Measurements from ENCODE around the gene ZIC5. TPM values are rescaled to one million over a fixed set of nuclear protein-coding genes. Genes with fewer than 3 reads are reported as not detected.

Gene ZIC5
- polyA plus RNA-seq (2013, experiment 1 of 2), result 25.6 TPM
- 25.2 TPM for polyA plus RNA-seq (2013, experiment 2 of 2)

DNA sequence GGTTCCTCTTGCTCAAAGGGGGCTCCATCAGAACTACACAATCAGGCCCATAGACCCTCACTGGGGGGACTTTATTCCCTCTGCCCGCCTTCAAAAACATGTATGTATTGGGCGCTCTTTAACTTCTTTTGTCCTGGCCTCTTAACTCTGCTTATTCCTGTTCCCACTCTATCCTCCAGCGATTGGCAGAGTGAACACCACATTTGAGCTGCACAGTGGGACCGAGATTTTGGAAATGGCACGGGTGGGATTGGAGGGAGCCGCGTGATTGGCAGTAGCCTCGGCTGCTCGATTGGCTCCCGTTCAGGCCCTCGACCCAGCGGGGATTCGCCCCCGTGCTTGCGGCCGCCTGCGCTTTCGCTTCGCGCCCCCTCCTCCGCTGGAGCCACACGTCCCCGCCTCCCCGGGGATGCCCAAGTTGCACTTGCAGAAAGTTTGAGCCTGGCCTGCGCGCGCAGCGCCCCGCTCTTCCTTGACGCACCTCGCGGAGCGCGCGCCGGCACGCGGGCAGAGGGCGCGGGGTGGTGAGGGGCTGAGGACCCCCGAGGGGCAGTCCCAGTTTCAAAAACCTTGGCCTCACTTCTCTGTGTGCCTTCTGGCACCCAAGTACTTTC lies at the start of gene ZIC5:
TSS of gene ZIC5 (minus strand) at position 192 of the 614 bp plus-strand sequence. CDS start at position 28, 164 bp downstream.
- peak within 1 kb of the TSS; percentile 97 for H3K4me3 ChIP-seq (ENCODE audit: low read length)
- WGBS, result under 1% methylated on average over 41 of the region's 41 CpGs

GRCh38 chr13:100019780-100020356 lies 48.3 kb upstream of the ZIC5 start:
- Histone ChIP-seq H3K9ac (ENCODE audit: low read depth, low read length) (no peak overlapping the region), H3K27me3 (ENCODE audit: insufficient read depth, low read length) (no peaks in the 10 kb centered on the region), H3K36me3 (ENCODE audit: insufficient read depth, low read length) (no peaks in the 10 kb centered on the region), H3K4me1 (ENCODE audit: insufficient read depth, low read length) (no peaks in the 10 kb centered on the region), H3K4me3 (ENCODE audit: low read length) (no peak overlapping the region), H3K27ac (ENCODE audit: low read depth, low read length) (no peak overlapping the region), H3K9me3 (ENCODE audit: insufficient read depth, low read depth, low read length) (no peaks in the 10 kb centered on the region)
- WGBS, result 89% methylated on average over 3 of the region's 3 CpGs

More for the DNA sequence above, at the start of gene ZIC5:
- H3K27me3 ChIP-seq (ENCODE audit: insufficient read depth, low read length), result peaks cover 66% of the 10 kb centered on the region
- H3K9me3 ChIP-seq (ENCODE audit: insufficient read depth, low read depth, low read length), result no peaks in the 10 kb centered on the region
- peaks cover 19% of the 10 kb centered on the region for H3K36me3 ChIP-seq (ENCODE audit: insufficient read depth, low read length)
- H3K9ac ChIP-seq (ENCODE audit: low read depth, low read length), result peak within 1 kb of the TSS; percentile 83
- peaks cover 52% of the 10 kb centered on the region for H3K4me1 ChIP-seq (ENCODE audit: insufficient read depth, low read length)
- H3K27ac ChIP-seq (ENCODE audit: low read depth, low read length), result peak within 1 kb of the TSS; percentile 82; the same call in 1 of the 2 replicates

GRCh38 chr13:100014621-100015020 lies 43.1 kb upstream of the ZIC5 start:
- Histone ChIP-seq H3K4me1 (ENCODE audit: insufficient read depth, low read length) (no peaks in the 10 kb centered on the region), H3K4me3 (ENCODE audit: low read length) (no peak overlapping the region), H3K9me3 (ENCODE audit: insufficient read depth, low read depth, low read length) (no peaks in the 10 kb centered on the region), H3K27ac (ENCODE audit: low read depth, low read length) (no peak overlapping the region), H3K27me3 (ENCODE audit: insufficient read depth, low read length) (no peaks in the 10 kb centered on the region), H3K36me3 (ENCODE audit: insufficient read depth, low read length) (no peaks in the 10 kb centered on the region), H3K9ac (ENCODE audit: low read depth, low read length) (no peak overlapping the region)
- WGBS, result no CpG with 5 or more reads among the region's 1 CpG

- 89% methylated on average over 9 of the region's 11 CpGs for WGBS
- Histone ChIP-seq H3K9ac (ENCODE audit: low read depth, low read length) (no peak overlapping the region), H3K9me3 (ENCODE audit: insufficient read depth, low read depth, low read length) (no peaks in the 10 kb centered on the region), H3K4me1 (ENCODE audit: insufficient read depth, low read length) (peaks cover 39% of the 10 kb centered on the region), H3K36me3 (ENCODE audit: insufficient read depth, low read length) (no peaks in the 10 kb centered on the region), H3K27me3 (ENCODE audit: insufficient read depth, low read length) (peaks cover 52% of the 10 kb centered on the region), H3K27ac (ENCODE audit: low read depth, low read length) (no peak overlapping the region), H3K4me3 (ENCODE audit: low read length) (peak overlapping the region; percentile 54; the same call in 1 of the 2 replicates)
Measured at GRCh38 chr13:99998261-99998660, 26.7 kb upstream of the ZIC5 start.

DNA sequence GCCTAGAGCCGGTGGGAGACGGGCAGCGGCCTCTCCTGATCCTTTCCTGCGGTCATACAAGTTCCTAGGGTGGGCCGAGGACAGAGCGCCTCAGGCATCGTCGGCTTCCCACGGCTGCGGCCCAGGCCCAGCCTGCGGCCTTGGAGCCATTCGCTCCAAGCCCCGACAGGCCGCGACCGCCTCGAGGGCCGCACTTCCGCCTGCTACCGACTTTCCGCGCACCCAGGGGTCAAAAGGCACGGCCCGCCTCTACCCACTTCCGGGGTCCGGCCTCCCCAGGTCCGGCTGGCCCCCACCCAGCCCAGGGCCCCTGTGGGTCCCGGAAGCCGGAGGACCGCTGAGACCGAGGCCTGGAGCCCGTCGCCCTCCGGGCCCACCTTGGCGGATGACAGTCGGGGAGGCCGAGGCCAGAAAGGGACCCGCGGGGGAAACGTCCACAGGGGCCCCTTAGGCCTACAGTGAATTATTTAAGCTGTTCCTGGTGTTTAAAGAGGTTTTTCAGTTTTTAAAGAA lies 26.2 kb upstream of the ZIC5 start:
- peak overlapping the region; percentile 54 for H3K4me3 ChIP-seq (ENCODE audit: low read length)
- peak overlapping the region; percentile 63 for H3K27ac ChIP-seq (ENCODE audit: low read depth, low read length)
- WGBS, result 39% methylated on average over 40 of the region's 40 CpGs
- no peaks in the 10 kb centered on the region for H3K36me3 ChIP-seq (ENCODE audit: insufficient read depth, low read length)
- peaks cover 57% of the 10 kb centered on the region for H3K27me3 ChIP-seq (ENCODE audit: insufficient read depth, low read length)
- H3K9ac ChIP-seq (ENCODE audit: low read depth, low read length), result peak overlapping the region; percentile 69
- peaks cover 44% of the 10 kb centered on the region for H3K4me1 ChIP-seq (ENCODE audit: insufficient read depth, low read length)
- H3K9me3 ChIP-seq (ENCODE audit: insufficient read depth, low read depth, low read length), result no peaks in the 10 kb centered on the region

GRCh38 chr13:99996381-99996973 lies 24.9 kb upstream of the ZIC5 start:
- Histone ChIP-seq H3K9me3 (ENCODE audit: insufficient read depth, low read depth, low read length) (no peaks in the 10 kb centered on the region), H3K27ac (ENCODE audit: low read depth, low read length) (no peak overlapping the region), H3K36me3 (ENCODE audit: insufficient read depth, low read length) (no peaks in the 10 kb centered on the region), H3K4me3 (ENCODE audit: low read length) (peak overlapping the region; percentile 54), H3K9ac (ENCODE audit: low read depth, low read length) (no peak overlapping the region), H3K27me3 (ENCODE audit: insufficient read depth, low read length) (peaks cover 70% of the 10 kb centered on the region), H3K4me1 (ENCODE audit: insufficient read depth, low read length) (peaks cover 55% of the 10 kb centered on the region)
- WGBS, result 11% methylated on average over 8 of the region's 8 CpGs

- Histone ChIP-seq H3K4me3 (ENCODE audit: low read length) (peak overlapping the region; percentile 54), H3K4me1 (ENCODE audit: insufficient read depth, low read length) (peaks cover 56% of the 10 kb centered on the region), H3K9me3 (ENCODE audit: insufficient read depth, low read depth, low read length) (no peaks in the 10 kb centered on the region), H3K27ac (ENCODE audit: low read depth, low read length) (no peak overlapping the region), H3K27me3 (ENCODE audit: insufficient read depth, low read length) (peaks cover 77% of the 10 kb centered on the region), H3K36me3 (ENCODE audit: insufficient read depth, low read length) (no peaks in the 10 kb centered on the region), H3K9ac (ENCODE audit: low read depth, low read length) (no peak overlapping the region)
- 4% methylated on average over 20 of the region's 21 CpGs for WGBS
Measured at GRCh38 chr13:99995589-99996380, 24.2 kb upstream of the ZIC5 start.

DNA sequence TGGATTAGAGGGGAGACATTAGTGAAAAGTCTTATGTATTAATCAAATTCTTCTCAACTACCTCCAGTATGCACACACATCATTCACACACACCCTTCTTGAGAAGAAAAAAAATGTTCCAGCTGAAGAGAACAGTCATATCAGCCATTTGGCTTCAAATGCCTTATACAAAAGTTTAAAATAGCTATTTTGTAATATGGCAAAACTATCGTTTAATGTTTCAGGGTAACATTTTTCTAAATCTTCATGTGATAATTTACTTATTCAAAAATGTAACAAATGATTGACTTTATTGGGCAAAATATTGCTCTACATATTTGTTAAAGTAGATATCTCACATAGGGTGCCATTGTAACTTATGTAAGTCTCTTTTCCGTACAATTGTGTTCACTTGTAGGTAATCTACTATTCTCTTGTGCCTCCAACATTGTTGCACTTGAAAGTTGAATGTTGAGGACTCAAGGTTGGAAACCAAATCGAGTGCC lies 23.6 kb upstream of the ZIC5 start:
- Histone ChIP-seq H3K9ac (ENCODE audit: low read depth, low read length) (no peak overlapping the region), H3K4me1 (ENCODE audit: insufficient read depth, low read length) (peaks cover 58% of the 10 kb centered on the region), H3K27me3 (ENCODE audit: insufficient read depth, low read length) (peaks cover 83% of the 10 kb centered on the region), H3K9me3 (ENCODE audit: insufficient read depth, low read depth, low read length) (no peaks in the 10 kb centered on the region), H3K36me3 (ENCODE audit: insufficient read depth, low read length) (no peaks in the 10 kb centered on the region), H3K27ac (ENCODE audit: low read depth, low read length) (no peak overlapping the region), H3K4me3 (ENCODE audit: low read length) (peak overlapping the region; percentile 54)
- 32% methylated on average over 2 of the region's 3 CpGs for WGBS

DNA sequence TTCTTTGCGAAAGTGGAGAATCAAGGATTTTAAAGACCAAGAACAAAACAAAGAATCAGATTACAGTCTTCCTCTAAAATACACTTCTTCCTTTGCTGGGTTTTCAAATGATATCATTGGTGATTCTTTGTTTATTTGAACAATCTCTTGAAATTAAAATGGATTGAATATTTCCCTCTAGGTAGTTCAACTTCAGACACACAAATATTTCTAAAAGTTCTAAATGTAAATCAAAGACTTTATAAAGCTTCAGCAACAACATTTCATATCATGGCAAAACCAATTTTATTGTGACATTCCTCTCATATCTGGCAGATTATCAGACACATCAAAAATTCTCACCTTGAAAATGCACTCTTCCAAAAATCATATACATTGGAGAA lies 23.1 kb upstream of the ZIC5 start:
- Histone ChIP-seq H3K4me3 (ENCODE audit: low read length) (no peak overlapping the region), H3K4me1 (ENCODE audit: insufficient read depth, low read length) (peaks cover 63% of the 10 kb centered on the region), H3K9me3 (ENCODE audit: insufficient read depth, low read depth, low read length) (no peaks in the 10 kb centered on the region), H3K27me3 (ENCODE audit: insufficient read depth, low read length) (peaks cover 88% of the 10 kb centered on the region), H3K27ac (ENCODE audit: low read depth, low read length) (no peak overlapping the region), H3K36me3 (ENCODE audit: insufficient read depth, low read length) (no peaks in the 10 kb centered on the region), H3K9ac (ENCODE audit: low read depth, low read length) (no peak overlapping the region)
- no CpG with 5 or more reads among the region's 1 CpG for WGBS

GRCh38 chr13:99993660-99994637 lies 22.4 kb upstream of the ZIC5 start:
- Histone ChIP-seq H3K9me3 (ENCODE audit: insufficient read depth, low read depth, low read length) (no peaks in the 10 kb centered on the region), H3K36me3 (ENCODE audit: insufficient read depth, low read length) (no peaks in the 10 kb centered on the region), H3K4me1 (ENCODE audit: insufficient read depth, low read length) (peaks cover 68% of the 10 kb centered on the region), H3K27me3 (ENCODE audit: insufficient read depth, low read length) (peaks cover 95% of the 10 kb centered on the region), H3K27ac (ENCODE audit: low read depth, low read length) (no peak overlapping the region), H3K9ac (ENCODE audit: low read depth, low read length) (no peak overlapping the region), H3K4me3 (ENCODE audit: low read length) (no peak overlapping the region)
- 21% methylated on average over 7 of the region's 9 CpGs for WGBS
